HEK293 (cell line): ENCODE results near the gene RSPO1.

Source experiments
- CTCF ChIA-PET: fragments of 350-600 bp; formaldehyde crosslinking; extraction: SDS; loops from one replicate; lab custom pipeline; 2021; ENCODE audit warnings: antibody characterized with exemption; lab: Yijun Ruan, JAX
- POLR2A ChIA-PET: fragments of 300-600 bp; formaldehyde crosslinking; extraction: SDS; loops from one replicate; lab custom pipeline; 2020; ENCODE audit warnings: antibody characterized with exemption, inconsistent platforms; lab: Yijun Ruan, JAX
- H3K27ac ChIP-seq: fragments of 200-500 bp; sonication (Bioruptor generic); 2 replicates; pipeline ENCODE4 v1.5.1; 2014; ENCODE audit warnings: low read depth, low read length, control low read depth, inconsistent platforms; ENCODE audit errors: extremely low read depth
- H3K36me3 ChIP-seq, 2 experiments: fragments of 200-500 bp in 1 of 2; sonication (Bioruptor generic) in 1 of 2; 1 replicate in 1 of 2; 2 replicates in 1 of 2; pipeline ENCODE4 v1.5.1; 2014 to 2017; ENCODE audit warnings: inconsistent platforms in 2 of 2, low read length in 2 of 2; ENCODE audit not compliant: control insufficient read depth in 2 of 2, insufficient read depth in 1 of 2
- H3K4me1 ChIP-seq: fragments of 200-500 bp; sonication (Bioruptor generic); 2 replicates; pipeline ENCODE4 v1.5.1; 2014; ENCODE audit warnings: mild to moderate bottlenecking, low read length, inconsistent platforms; ENCODE audit not compliant: control insufficient read depth, insufficient read depth
- H3K4me3 ChIP-seq: 2 replicates; pipeline ENCODE4 v1.5.1; 2011; ENCODE audit warnings: low read depth, mild to moderate bottlenecking, control low read depth, low read length, moderate library complexity
- H3K9me3 ChIP-seq: fragments of 200-500 bp; sonication (Bioruptor generic); 2 replicates; pipeline ENCODE4 v1.5.1; 2014; ENCODE audit warnings: low read depth, low read length, inconsistent platforms; ENCODE audit not compliant: control insufficient read depth, insufficient read depth
- EGR2 ChIP-seq: fragments of 450-650 bp; formaldehyde crosslinking; IDR thresholded peaks from 2 replicates; pipeline ENCODE4 v1.5.1; 2016; ENCODE audit warnings: low read depth, missing biosample characterization, missing genetic modification characterization
- RBAK ChIP-seq: fragments of 450-650 bp; formaldehyde crosslinking; IDR thresholded peaks from 2 replicates; pipeline ENCODE4 v1.5.1; 2016; ENCODE audit warnings: missing biosample characterization, missing genetic modification characterization
- ZBTB8A ChIP-seq: fragments of 450-650 bp; formaldehyde crosslinking; IDR thresholded peaks from 2 replicates; pipeline ENCODE4 v1.5.1; 2016; ENCODE audit warnings: missing biosample characterization, missing genetic modification characterization
- ZFHX2 ChIP-seq: fragments of 450-650 bp; formaldehyde crosslinking; conservative IDR thresholded peaks from 2 replicates; pipeline ENCODE4 v1.5.1; 2016; ENCODE audit warnings: missing biosample characterization, missing genetic modification characterization
- ZNF140 ChIP-seq: fragments of 450-650 bp; formaldehyde crosslinking; IDR thresholded peaks from 2 replicates; pipeline ENCODE4 v1.5.1; 2016; ENCODE audit warnings: missing biosample characterization, missing genetic modification characterization
- ZNF354C ChIP-seq: fragments of 450-650 bp; formaldehyde crosslinking; IDR thresholded peaks from 2 replicates; pipeline ENCODE4 v1.5.1; 2016; ENCODE audit warnings: missing biosample characterization, missing genetic modification characterization, low read depth, borderline replicate concordance
- ZNF473 ChIP-seq: fragments of 450-650 bp; formaldehyde crosslinking; IDR thresholded peaks from 2 replicates; pipeline ENCODE4 v1.5.1; 2017; ENCODE audit warnings: missing biosample characterization, missing genetic modification characterization
- ZNF529 ChIP-seq: fragments of 450-650 bp; formaldehyde crosslinking; IDR thresholded peaks from 2 replicates; pipeline ENCODE4 v1.5.1; 2017; ENCODE audit warnings: missing genetic modification characterization, missing biosample characterization; ENCODE audit not compliant: insufficient replicate concordance
- ZNF585B ChIP-seq: fragments of 450-650 bp; formaldehyde crosslinking; IDR thresholded peaks from 2 replicates; pipeline ENCODE4 v1.5.1; 2016; ENCODE audit warnings: missing biosample characterization, missing genetic modification characterization
- ZNF600 ChIP-seq: fragments of 450-650 bp; formaldehyde crosslinking; IDR thresholded peaks from 2 replicates; pipeline ENCODE4 v1.5.1; 2016; ENCODE audit warnings: missing biosample characterization, missing genetic modification characterization
- ZNF664 ChIP-seq: fragments of 450-650 bp; formaldehyde crosslinking; IDR thresholded peaks from 2 replicates; pipeline ENCODE4 v1.5.1; 2016; ENCODE audit warnings: missing biosample characterization, missing genetic modification characterization
- ZNF791 ChIP-seq: fragments of 450-650 bp; formaldehyde crosslinking; IDR thresholded peaks from 2 replicates; pipeline ENCODE4 v1.5.1; 2016; ENCODE audit warnings: missing biosample characterization, missing genetic modification characterization
- TF ChIP-seq, protein P1 (sequence below): fragments of 450-650 bp; formaldehyde crosslinking; IDR thresholded peaks from 2 replicates; pipeline ENCODE4 v1.5.1; 2017; ENCODE audit warnings: missing biosample characterization, missing genetic modification characterization
- TF ChIP-seq, protein P2 (sequence below): fragments of 450-650 bp; formaldehyde crosslinking; IDR thresholded peaks from 2 replicates; pipeline ENCODE4 v1.5.1; 2016; ENCODE audit warnings: missing biosample characterization, missing genetic modification characterization
- TF ChIP-seq, protein P3 (sequence below): fragments of 450-650 bp; formaldehyde crosslinking; IDR thresholded peaks from 2 replicates; pipeline ENCODE4 v1.5.1; 2016; ENCODE audit warnings: missing biosample characterization, missing genetic modification characterization

Gene RSPO1

DNA sequence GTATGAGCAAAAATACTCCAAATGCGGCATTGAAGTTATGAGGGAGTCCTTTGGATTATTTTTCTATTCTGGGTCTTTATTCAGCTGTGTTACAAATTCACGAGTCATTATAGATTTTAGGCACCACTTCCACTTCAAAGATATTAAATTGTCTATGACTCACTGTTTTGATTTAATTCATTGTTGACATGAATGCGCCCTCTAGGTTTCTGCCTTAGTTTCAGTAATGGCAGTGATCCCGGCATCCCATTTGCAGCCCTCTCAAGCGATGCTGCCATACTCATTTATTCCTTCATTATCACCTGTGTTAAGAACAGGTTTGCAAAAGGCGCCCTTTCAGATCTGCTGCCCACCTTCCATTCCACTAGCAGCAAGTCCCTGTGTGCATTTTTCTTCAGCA lies 14.0 kb downstream of the RSPO1 start:
- TF ChIP-seq, protein P1, sequence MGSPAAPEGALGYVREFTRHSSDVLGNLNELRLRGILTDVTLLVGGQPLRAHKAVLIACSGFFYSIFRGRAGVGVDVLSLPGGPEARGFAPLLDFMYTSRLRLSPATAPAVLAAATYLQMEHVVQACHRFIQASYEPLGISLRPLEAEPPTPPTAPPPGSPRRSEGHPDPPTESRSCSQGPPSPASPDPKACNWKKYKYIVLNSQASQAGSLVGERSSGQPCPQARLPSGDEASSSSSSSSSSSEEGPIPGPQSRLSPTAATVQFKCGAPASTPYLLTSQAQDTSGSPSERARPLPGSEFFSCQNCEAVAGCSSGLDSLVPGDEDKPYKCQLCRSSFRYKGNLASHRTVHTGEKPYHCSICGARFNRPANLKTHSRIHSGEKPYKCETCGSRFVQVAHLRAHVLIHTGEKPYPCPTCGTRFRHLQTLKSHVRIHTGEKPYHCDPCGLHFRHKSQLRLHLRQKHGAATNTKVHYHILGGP: peak; percentile 51; the same call in 1 of the 2 replicates
- 0 out of 2 replicates have a peak, but pooled peaks have one; percentile 15 for TF ChIP-seq ZNF600 (tag by site-specific recombination)
- 0 out of 2 replicates have a peak, but pooled peaks have one; percentile 29 for TF ChIP-seq ZBTB8A (tag by site-specific recombination)
- TF ChIP-seq ZFHX2 (tag by site-specific recombination): no peak
- CTCF ChIA-PET: interaction anchor here (1.2 kb wide), 1 partner anchor 17 kb away, joined by 5 read pairs; no protein-coding TSS in a partner anchor
- Histone ChIP-seq H3K4me3 (no peak overlapping the region), H3K36me3 (no peaks in the 10 kb centered on the region), H3K4me1 (no peaks in the 10 kb centered on the region), H3K27ac (no peak overlapping the region), H3K9me3 (no peaks in the 10 kb centered on the region)
- POLR2A ChIA-PET: no interaction called here

DNA sequence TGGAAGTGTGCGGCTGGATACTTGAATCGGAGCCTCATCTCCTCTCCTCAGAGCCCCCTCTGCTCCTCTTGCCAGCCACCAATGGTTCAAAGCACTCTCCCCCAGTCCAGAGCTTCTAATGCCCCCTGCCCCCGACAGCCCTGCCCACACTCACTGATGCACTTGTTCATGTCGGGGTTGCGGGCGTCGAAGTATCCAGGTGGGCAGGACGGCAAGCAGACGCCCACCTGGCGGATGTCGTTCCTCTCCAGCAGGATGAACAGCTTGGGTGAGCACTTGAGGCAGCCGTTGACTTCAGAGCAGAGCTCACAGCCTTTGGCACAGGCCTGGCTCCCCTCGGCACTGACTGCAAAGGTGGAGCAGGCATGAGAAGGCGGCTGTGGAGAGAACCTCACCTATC lies 18.4 kb downstream of the RSPO1 start:
- CTCF ChIA-PET: interaction anchor here (0.9 to 1.9 kb wide), 2 partner anchors 13 to 67 kb away, joined by 3 to 8 read pairs; no protein-coding TSS in a partner anchor
- TF ChIP-seq ZNF529 (tag by site-specific recombination): no peak
- TF ChIP-seq ZNF585B (tag by site-specific recombination): no peak
- TF ChIP-seq ZNF791: no peak
- TF ChIP-seq, protein P1: no peak
- TF ChIP-seq ZFHX2 (tag by site-specific recombination): 0 out of 2 replicates have a peak, but pooled peaks have one; percentile 16
- TF ChIP-seq ZNF140 (tag by site-specific recombination): no peak
- peak; percentile 72 for TF ChIP-seq EGR2 (tag by site-specific recombination)
- H3K4me3 ChIP-seq: no peak overlapping the region
- H3K36me3 ChIP-seq: no peaks in the 10 kb centered on the region
- no peaks in the 10 kb centered on the region for H3K4me1 ChIP-seq
- no peaks in the 10 kb centered on the region for H3K9me3 ChIP-seq
- POLR2A ChIA-PET: no interaction called here
- no peak overlapping the region for H3K27ac ChIP-seq

DNA sequence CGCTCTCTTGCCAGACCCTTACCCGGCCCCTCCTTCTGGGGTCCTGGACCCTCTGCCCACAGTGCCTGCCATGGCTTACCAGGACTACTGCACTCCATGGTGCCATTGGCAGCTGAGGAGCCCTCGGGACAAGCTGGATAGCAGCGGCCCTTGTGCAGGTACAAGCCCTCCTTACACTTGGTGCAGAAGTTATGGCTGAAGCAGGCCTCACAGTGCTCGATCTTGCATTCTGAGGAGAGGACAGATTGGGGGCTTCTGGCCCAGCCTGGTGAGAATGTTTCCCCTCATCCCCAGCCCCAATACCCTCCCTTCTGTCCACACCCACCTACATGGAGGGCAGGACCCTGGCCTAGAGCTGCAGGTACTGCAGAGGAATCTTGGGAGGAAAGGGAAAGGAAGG lies 20.6 kb downstream of the RSPO1 start:
- CTCF ChIA-PET: interaction anchor here (1.6 kb wide), 1 partner anchor 11 kb away, joined by 9 read pairs; no protein-coding TSS in a partner anchor
- no peak overlapping the region for H3K27ac ChIP-seq
- no peak overlapping the region for H3K4me3 ChIP-seq
- no peak for TF ChIP-seq ZNF473 (tag by site-specific recombination)
- TF ChIP-seq RBAK (tag by site-specific recombination): no peak
- TF ChIP-seq ZNF140 (tag by site-specific recombination): no peak
- no peak for TF ChIP-seq ZNF664 (tag by site-specific recombination)
- TF ChIP-seq, protein P2, sequence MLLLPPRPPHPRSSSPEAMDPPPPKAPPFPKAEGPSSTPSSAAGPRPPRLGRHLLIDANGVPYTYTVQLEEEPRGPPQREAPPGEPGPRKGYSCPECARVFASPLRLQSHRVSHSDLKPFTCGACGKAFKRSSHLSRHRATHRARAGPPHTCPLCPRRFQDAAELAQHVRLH (tag by site-specific recombination): no peak
- TF ChIP-seq, protein P3, sequence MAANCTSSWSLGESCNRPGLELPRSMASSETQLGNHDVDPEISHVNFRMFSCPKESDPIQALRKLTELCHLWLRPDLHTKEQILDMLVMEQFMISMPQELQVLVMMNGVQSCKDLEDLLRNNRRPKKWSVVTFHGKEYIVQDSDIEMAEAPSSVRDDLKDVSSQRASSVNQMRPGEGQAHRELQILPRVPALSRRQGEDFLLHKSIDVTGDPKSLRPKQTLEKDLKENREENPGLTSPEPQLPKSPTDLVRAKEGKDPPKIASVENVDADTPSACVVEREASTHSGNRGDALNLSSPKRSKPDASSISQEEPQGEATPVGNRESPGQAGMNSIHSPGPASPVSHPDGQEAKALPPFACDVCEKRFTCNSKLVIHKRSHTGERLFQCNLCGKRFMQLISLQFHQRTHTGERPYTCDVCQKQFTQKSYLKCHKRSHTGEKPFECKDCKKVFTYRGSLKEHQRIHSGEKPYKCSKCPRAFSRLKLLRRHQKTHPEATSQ (tag by site-specific recombination): no peak
- TF ChIP-seq ZNF354C (tag by site-specific recombination): no peak
- TF ChIP-seq, all 188 proteins: peak for 0
- POLR2A ChIA-PET: no interaction called here
- Histone ChIP-seq H3K9me3 (no peaks in the 10 kb centered on the region), H3K4me1 (no peaks in the 10 kb centered on the region), H3K36me3 (no peaks in the 10 kb centered on the region)
